Naive thymus-derived CD4-positive, alpha-beta T cell (primary cell): Measurements from ENCODE around the gene SERPINB8. TPM values are rescaled to one million over a fixed set of nuclear protein-coding genes. Genes with fewer than 3 reads are reported as not detected.
"Not testable (repeated sequence)": the region's sequence is repeated elsewhere in the genome, so short reads cannot be mapped to it uniquely, and the experiment has no call there.

Source experiments
- ATAC-seq: fragments of 150-1000 bp; cut with Tn5 transposase; 2 replicates; pipeline ENCODE4 v1.10.0; 2021; ENCODE audit warnings: mild to moderate bottlenecking, moderate library complexity
- CTCF ChIA-PET: fragments of 350-600 bp; sonication (Branson Sonifier 250); formaldehyde crosslinking; loops from one replicate; lab custom pipeline; 2021; ENCODE audit warnings: antibody characterized with exemption; lab: Charles Lee
- POLR2A ChIA-PET: fragments of 350-600 bp; sonication (Branson Sonifier 250); formaldehyde crosslinking; loops from one replicate; lab custom pipeline; 2021; ENCODE audit warnings: antibody characterized with exemption, inconsistent platforms; lab: Charles Lee
- DNase-seq, 9 donors: peaks; one replicate each; pipeline versions ENCODE4 v3.0.0 to v3.0.0-alpha.2; 2020 to 2022; ENCODE audit warnings: mixed read lengths in 1 of 9
- H3K27ac ChIP-seq: one replicate; pipeline ENCODE4 v1.7.0; 2013; ENCODE audit warnings: mild to moderate bottlenecking, low read depth, low read length, moderate library complexity
- H3K27me3 ChIP-seq, 2 donors: one replicate each; pipeline ENCODE4 v1.7.0; 2013; ENCODE audit warnings: low read length in 2 of 2, mild to moderate bottlenecking in 2 of 2, moderate library complexity in 2 of 2; ENCODE audit not compliant: control insufficient read depth in 2 of 2, insufficient read depth in 2 of 2
- H3K36me3 ChIP-seq, 3 experiments: 1 replicate in 2 of 3; 2 replicates in 1 of 3; pipeline ENCODE4 v1.7.0; 2013; ENCODE audit warnings: low read length in 3 of 3, mild to moderate bottlenecking in 3 of 3, moderate library complexity in 1 of 3; ENCODE audit not compliant: insufficient read depth in 3 of 3, control insufficient read depth in 2 of 3
- H3K4me1 ChIP-seq, 2 donors: one replicate each; pipeline ENCODE4 v1.7.0; 2013; ENCODE audit warnings: low read length in 2 of 2, mild to moderate bottlenecking in 2 of 2, moderate library complexity in 1 of 2; ENCODE audit not compliant: control insufficient read depth in 2 of 2, insufficient read depth in 2 of 2
- H3K4me3 ChIP-seq: 2 replicates; pipeline ENCODE4 v1.7.0; 2013; ENCODE audit warnings: mild to moderate bottlenecking, low read length
- H3K9me3 ChIP-seq, 3 experiments: 1 replicate in 2 of 3; 2 replicates in 1 of 3; pipeline ENCODE4 v1.7.0; 2013; ENCODE audit warnings: low read length in 3 of 3; ENCODE audit not compliant: control insufficient read depth in 2 of 3
- H3K27ac Mint-ChIP-seq, 9 donors: one replicate each; pipeline ENCODE4 v1.8.0; 2020 to 2022; ENCODE audit warnings: mixed read lengths in 9 of 9, mild to moderate bottlenecking in 8 of 9, moderate library complexity in 5 of 9, inconsistent platforms in 2 of 9
- H3K27me3 Mint-ChIP-seq, 5 donors: one replicate each; pipeline ENCODE4 v1.8.0; 2021 to 2022; ENCODE audit warnings: mixed read lengths in 5 of 5, mild to moderate bottlenecking in 1 of 5
- H3K36me3 Mint-ChIP-seq, 5 donors: one replicate each; pipeline ENCODE4 v1.8.0; 2020 to 2022; ENCODE audit warnings: mixed read lengths in 5 of 5, mild to moderate bottlenecking in 3 of 5, inconsistent platforms in 1 of 5
- H3K4me1 Mint-ChIP-seq, 7 donors: one replicate each; pipeline ENCODE4 v1.8.0; 2020 to 2022; ENCODE audit warnings: mixed read lengths in 7 of 7, mild to moderate bottlenecking in 3 of 7, inconsistent platforms in 1 of 7
- H3K4me3 Mint-ChIP-seq, 10 donors: one replicate each; pipeline ENCODE4 v1.8.0; 2020 to 2022; ENCODE audit warnings: mild to moderate bottlenecking in 10 of 10, mixed read lengths in 10 of 10, moderate library complexity in 6 of 10, inconsistent platforms in 2 of 10
- H3K9me3 Mint-ChIP-seq, 11 donors: one replicate each; pipeline ENCODE4 v1.8.0; 2020 to 2022; ENCODE audit warnings: mixed read lengths in 11 of 11, mild to moderate bottlenecking in 4 of 11, inconsistent platforms in 1 of 11, moderate library complexity in 1 of 11
- intact Hi-C, 2 donors: fragments of 100-400 bp; cut with micrococcal nuclease; formaldehyde crosslinking; loops; one replicate each; pipeline ENCODE4 v1.15.1; 2023
- polyA plus RNA-seq, 2 donors: library from polyadenylated mRNA; unstranded; fragments of 300-500 nt; fragmentation: Illumina TruSeq; gene quantifications; one replicate each; pipeline ENCODE4 v1.2.3, GENCODE V29; 2021
- total RNA-seq, 6 experiments: library from RNA in 5 of 6; stranded (reverse) in 5 of 6; gene quantifications; 1 replicate in 5 of 6; 2 replicates in 1 of 6; pipeline ENCODE4 v1.2.3 and lab custom pipeline; 2021 to 2026

The SERPINB8 gene
- total RNA-seq (10 to 100 TPM in 2 of 5 experiments, 1 to 10 TPM in 3; 9.2 to 15.7 (median 10.0) TPM), polyA plus RNA-seq (1 to 10 TPM; 7.8 to 9.6 TPM), total RNA-seq (lab: John Stamatoyannopoulos, UW) (6.9 reads per million, percentile 29 among the genes with 10 or more reads in this experiment)

GRCh38 chr18:63969942-63970808 is at the start of gene SERPINB8:
TSS of gene SERPINB8 (plus strand) at chr18:63970081. CDS start at chr18:63978309, 8,228 bp downstream.
- Mint-ChIP-seq H3K27me3 (peaks cover 0 to 25% (median 1%) of the 10 kb centered on the region in 5 donors), H3K27ac (peak within 1 kb of the TSS; percentile 92 to 97 (median 94)), H3K9me3 (no peaks in the 10 kb centered on the region), H3K4me3 (peak within 1 kb of the TSS; percentile 88 to 98 (median 94)), H3K4me1 (peaks cover 26 to 42% (median 31%) of the 10 kb centered on the region in 7 donors), H3K36me3 (peaks cover 0 to 2% (median 0%) of the 10 kb centered on the region in 5 donors)
- peaks cover 13% of the 10 kb centered on the region in 2 donors for H3K4me1 ChIP-seq
- H3K27me3 ChIP-seq, result no peaks in the 10 kb centered on the region
- peak within 1 kb of the TSS; percentile 93 for H3K4me3 ChIP-seq
- peaks cover 0 to 7% (median 0%) of the 10 kb centered on the region in 3 experiments for H3K36me3 ChIP-seq
- no peaks in the 10 kb centered on the region for H3K9me3 ChIP-seq
- POLR2A ChIA-PET, result interaction anchor here (1.0 to 1.1 kb wide), 2 partner anchors 547 to 1783 kb away, joined by 3 to 6 read pairs; partner anchors contain the start of genes PIGN, RELCH and VPS4B
- CTCF ChIA-PET, result no interaction called here
- peak; percentile 89 for ATAC-seq
- peak within 1 kb of the TSS; percentile 96 for H3K27ac ChIP-seq
- peak; percentile 44 to 84 (median 77) for DNase-seq
- intact Hi-C loops, result loop anchor here (1.0 to 10.0 kb wide), 14 partner anchors 9 to 1785 kb away; partner anchors contain the start of genes PHLPP1 (in 2 of the 2), PIGN (in 2 of the 2), RELCH (in 2 of the 2) and VPS4B (in 2 of the 2)

- Histone ChIP-seq H3K27me3 (no peaks in the 10 kb centered on the region), H3K27ac (no peak overlapping the region), H3K4me1 (no peaks in the 10 kb centered on the region), H3K9me3 (no peaks in the 10 kb centered on the region), H3K4me3 (no peak overlapping the region), H3K36me3 (no peaks in the 10 kb centered on the region)
- Mint-ChIP-seq H3K4me1 (no peaks in the 10 kb centered on the region), H3K27ac (no peak overlapping the region), H3K9me3 (peaks cover 0 to 3% (median 0%) of the 10 kb centered on the region in 11 donors), H3K27me3 (peaks cover 17 to 64% (median 39%) of the 10 kb centered on the region in 5 donors), H3K36me3 (no peaks in the 10 kb centered on the region), H3K4me3 (no peak overlapping the region)
- DNase-seq (no peak), ATAC-seq (no peak)
- ChIA-PET POLR2A (no interaction called here), CTCF (no interaction called here)
- intact Hi-C loops, result no loop called here
Observed at GRCh38 chr18:63922049-63922448, 47.8 kb upstream of the SERPINB8 start.

GRCh38 chr18:63924551-63924950 is 45.3 kb upstream of the SERPINB8 start:
- ATAC-seq (no peak), DNase-seq (no peak)
- H3K4me3 Mint-ChIP-seq, result no peak overlapping the region
- ChIA-PET CTCF (no interaction called here), POLR2A (no interaction called here)
- no peak overlapping the region for H3K4me3 ChIP-seq
- H3K27ac ChIP-seq, result no peak overlapping the region
- H3K27ac Mint-ChIP-seq, result no peak overlapping the region
- H3K27me3 ChIP-seq, result peaks cover 0 to 4% of the 10 kb centered on the region in 2 donors
- peaks cover 0 to 3% (median 0%) of the 10 kb centered on the region in 11 donors for H3K9me3 Mint-ChIP-seq
- intact Hi-C loops, result no loop called here
- H3K27me3 Mint-ChIP-seq, result peaks cover 15 to 58% (median 32%) of the 10 kb centered on the region in 5 donors
- H3K36me3 ChIP-seq, result no peaks in the 10 kb centered on the region
- no peaks in the 10 kb centered on the region for H3K9me3 ChIP-seq
- no peaks in the 10 kb centered on the region for H3K4me1 ChIP-seq
- no peaks in the 10 kb centered on the region for H3K36me3 Mint-ChIP-seq
- H3K4me1 Mint-ChIP-seq, result no peaks in the 10 kb centered on the region

GRCh38 chr18:63928331-63928730 is 41.5 kb upstream of the SERPINB8 start:
- H3K27ac Mint-ChIP-seq, result no peak overlapping the region
- peaks cover 7 to 51% (median 29%) of the 10 kb centered on the region in 5 donors for H3K27me3 Mint-ChIP-seq
- H3K4me3 ChIP-seq, result no peak overlapping the region
- H3K27ac ChIP-seq, result no peak overlapping the region
- peaks cover 0 to 4% of the 10 kb centered on the region in 2 donors for H3K27me3 ChIP-seq
- no peaks in the 10 kb centered on the region for H3K9me3 ChIP-seq
- ATAC-seq (no peak), DNase-seq (no peak)
- no peaks in the 10 kb centered on the region for H3K36me3 ChIP-seq
- peaks cover 0 to 3% (median 0%) of the 10 kb centered on the region in 11 donors for H3K9me3 Mint-ChIP-seq
- no peaks in the 10 kb centered on the region for H3K36me3 Mint-ChIP-seq
- ChIA-PET CTCF (no interaction called here), POLR2A (no interaction called here)
- H3K4me3 Mint-ChIP-seq, result no peak overlapping the region
- H3K4me1 Mint-ChIP-seq, result no peaks in the 10 kb centered on the region
- intact Hi-C loops, result no loop called here
- no peaks in the 10 kb centered on the region for H3K4me1 ChIP-seq

GRCh38 chr18:63929369-63929768 is 40.5 kb upstream of the SERPINB8 start:
- CTCF ChIA-PET, H3K36me3 Mint-ChIP-seq, POLR2A ChIA-PET: not testable (repeated sequence)

GRCh38 chr18:63930773-63931354 is 39.0 kb upstream of the SERPINB8 start:
- peaks cover 0 to 2% (median 0%) of the 10 kb centered on the region in 11 donors for H3K9me3 Mint-ChIP-seq
- no peak overlapping the region for H3K27ac Mint-ChIP-seq
- no peak overlapping the region for H3K4me3 Mint-ChIP-seq
- H3K36me3 Mint-ChIP-seq, result no peaks in the 10 kb centered on the region
- intact Hi-C loops, result no loop called here
- POLR2A ChIA-PET, result no interaction called here
- no peaks in the 10 kb centered on the region for H3K36me3 ChIP-seq
- CTCF ChIA-PET, result no interaction called here
- DNase-seq (no peak), ATAC-seq (no peak)
- H3K27me3 ChIP-seq, result peaks cover 0 to 4% of the 10 kb centered on the region in 2 donors
- H3K4me3 ChIP-seq, result no peak overlapping the region
- H3K4me1 Mint-ChIP-seq, result no peaks in the 10 kb centered on the region
- H3K9me3 ChIP-seq, result no peaks in the 10 kb centered on the region
- no peak overlapping the region for H3K27ac ChIP-seq
- H3K27me3 Mint-ChIP-seq, result peaks cover 8 to 62% (median 32%) of the 10 kb centered on the region in 5 donors
- no peaks in the 10 kb centered on the region for H3K4me1 ChIP-seq

More at GRCh38 chr18:63929369-63929768, 40.5 kb upstream of the SERPINB8 start:
- intact Hi-C loops, ATAC-seq, H3K4me3 ChIP-seq, H3K36me3 ChIP-seq, H3K4me1 Mint-ChIP-seq, H3K9me3 Mint-ChIP-seq, DNase-seq, H3K27ac ChIP-seq, H3K4me3 Mint-ChIP-seq, H3K9me3 ChIP-seq, H3K4me1 ChIP-seq, H3K27me3 ChIP-seq, H3K27ac Mint-ChIP-seq: not testable (repeated sequence)
- peaks cover 7 to 52% (median 27%) of the 10 kb centered on the region in 5 donors for H3K27me3 Mint-ChIP-seq
